Liver (tissue), 3 donors: ENCODE results near the gene OSBPL5.

Experiments
- EGR1 ChIP-seq, 2 donors: IDR thresholded peaks; 2 replicates each; pipeline ENCODE4 v1.6.1; 2016 to 2018; ENCODE audit warnings: antibody characterized with exemption in 2 of 2, low read depth in 2 of 2
- HNF4G ChIP-seq: IDR thresholded peaks from 2 replicates; pipeline ENCODE4 v1.6.1; 2016; ENCODE audit warnings: antibody characterized with exemption
- RAD21 ChIP-seq, 2 donors: IDR thresholded peaks; 2 replicates each; pipeline ENCODE4 v1.6.1; 2016; ENCODE audit warnings: antibody characterized with exemption in 2 of 2, mild to moderate bottlenecking in 2 of 2
- SP1 ChIP-seq: IDR thresholded peaks from 2 replicates; pipeline ENCODE4 v1.6.1; 2018; ENCODE audit warnings: antibody characterized with exemption, mild to moderate bottlenecking
- TF ChIP-seq, protein P1 (sequence below): fragments of 150-350 bp; IDR thresholded peaks from 2 replicates; pipeline ENCODE4 v1.5.1; 2017; ENCODE audit warnings: improper control_type of control experiment, low read depth, low read length; ENCODE audit not compliant: missing input control
- TF ChIP-seq, protein P2 (sequence below): IDR thresholded peaks from 2 replicates; pipeline ENCODE4 v1.6.1; 2016; ENCODE audit warnings: antibody characterized with exemption, mild to moderate bottlenecking
- TF ChIP-seq, protein P3 (sequence below): IDR thresholded peaks from 2 replicates; pipeline ENCODE4 v1.6.1; 2016; ENCODE audit warnings: antibody characterized with exemption
- donor health status: healthy.
- donor health status: healthy.

DNA sequence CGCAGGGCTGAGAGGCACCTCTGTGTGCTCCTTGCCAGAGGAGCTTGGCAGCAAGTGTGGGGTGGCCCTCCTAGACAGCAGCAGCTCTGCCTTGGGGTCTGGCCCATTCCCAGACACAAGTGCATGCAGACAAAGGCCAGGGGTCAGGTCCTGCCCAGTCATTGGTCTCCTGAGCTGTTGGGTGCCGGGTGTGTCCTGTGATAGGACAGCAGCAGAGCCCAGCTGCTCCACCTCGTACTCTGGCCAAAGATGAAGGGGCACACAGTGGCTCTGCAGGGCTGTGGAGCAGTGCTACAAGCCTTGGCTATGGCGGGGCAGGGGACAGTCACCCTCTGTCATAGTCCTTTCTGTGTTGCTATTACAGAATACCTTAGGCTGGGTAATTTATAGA lies 17.3 kb upstream of the OSBPL5 start:
- TF ChIP-seq SP1 (no peak), HNF4G (no peak), RAD21 (IDR thresholded peaks at IDR 0.05) (no peak), EGR1 (IDR thresholded peaks at IDR 0.05; ENCODE audit: low read depth in 2 of 2) (no peak)
- TF ChIP-seq, protein P1, sequence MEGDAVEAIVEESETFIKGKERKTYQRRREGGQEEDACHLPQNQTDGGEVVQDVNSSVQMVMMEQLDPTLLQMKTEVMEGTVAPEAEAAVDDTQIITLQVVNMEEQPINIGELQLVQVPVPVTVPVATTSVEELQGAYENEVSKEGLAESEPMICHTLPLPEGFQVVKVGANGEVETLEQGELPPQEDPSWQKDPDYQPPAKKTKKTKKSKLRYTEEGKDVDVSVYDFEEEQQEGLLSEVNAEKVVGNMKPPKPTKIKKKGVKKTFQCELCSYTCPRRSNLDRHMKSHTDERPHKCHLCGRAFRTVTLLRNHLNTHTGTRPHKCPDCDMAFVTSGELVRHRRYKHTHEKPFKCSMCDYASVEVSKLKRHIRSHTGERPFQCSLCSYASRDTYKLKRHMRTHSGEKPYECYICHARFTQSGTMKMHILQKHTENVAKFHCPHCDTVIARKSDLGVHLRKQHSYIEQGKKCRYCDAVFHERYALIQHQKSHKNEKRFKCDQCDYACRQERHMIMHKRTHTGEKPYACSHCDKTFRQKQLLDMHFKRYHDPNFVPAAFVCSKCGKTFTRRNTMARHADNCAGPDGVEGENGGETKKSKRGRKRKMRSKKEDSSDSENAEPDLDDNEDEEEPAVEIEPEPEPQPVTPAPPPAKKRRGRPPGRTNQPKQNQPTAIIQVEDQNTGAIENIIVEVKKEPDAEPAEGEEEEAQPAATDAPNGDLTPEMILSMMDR, result no peak
- TF ChIP-seq, protein P2, sequence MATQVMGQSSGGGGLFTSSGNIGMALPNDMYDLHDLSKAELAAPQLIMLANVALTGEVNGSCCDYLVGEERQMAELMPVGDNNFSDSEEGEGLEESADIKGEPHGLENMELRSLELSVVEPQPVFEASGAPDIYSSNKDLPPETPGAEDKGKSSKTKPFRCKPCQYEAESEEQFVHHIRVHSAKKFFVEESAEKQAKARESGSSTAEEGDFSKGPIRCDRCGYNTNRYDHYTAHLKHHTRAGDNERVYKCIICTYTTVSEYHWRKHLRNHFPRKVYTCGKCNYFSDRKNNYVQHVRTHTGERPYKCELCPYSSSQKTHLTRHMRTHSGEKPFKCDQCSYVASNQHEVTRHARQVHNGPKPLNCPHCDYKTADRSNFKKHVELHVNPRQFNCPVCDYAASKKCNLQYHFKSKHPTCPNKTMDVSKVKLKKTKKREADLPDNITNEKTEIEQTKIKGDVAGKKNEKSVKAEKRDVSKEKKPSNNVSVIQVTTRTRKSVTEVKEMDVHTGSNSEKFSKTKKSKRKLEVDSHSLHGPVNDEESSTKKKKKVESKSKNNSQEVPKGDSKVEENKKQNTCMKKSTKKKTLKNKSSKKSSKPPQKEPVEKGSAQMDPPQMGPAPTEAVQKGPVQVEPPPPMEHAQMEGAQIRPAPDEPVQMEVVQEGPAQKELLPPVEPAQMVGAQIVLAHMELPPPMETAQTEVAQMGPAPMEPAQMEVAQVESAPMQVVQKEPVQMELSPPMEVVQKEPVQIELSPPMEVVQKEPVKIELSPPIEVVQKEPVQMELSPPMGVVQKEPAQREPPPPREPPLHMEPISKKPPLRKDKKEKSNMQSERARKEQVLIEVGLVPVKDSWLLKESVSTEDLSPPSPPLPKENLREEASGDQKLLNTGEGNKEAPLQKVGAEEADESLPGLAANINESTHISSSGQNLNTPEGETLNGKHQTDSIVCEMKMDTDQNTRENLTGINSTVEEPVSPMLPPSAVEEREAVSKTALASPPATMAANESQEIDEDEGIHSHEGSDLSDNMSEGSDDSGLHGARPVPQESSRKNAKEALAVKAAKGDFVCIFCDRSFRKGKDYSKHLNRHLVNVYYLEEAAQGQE, result no peak
- TF ChIP-seq, protein P3, sequence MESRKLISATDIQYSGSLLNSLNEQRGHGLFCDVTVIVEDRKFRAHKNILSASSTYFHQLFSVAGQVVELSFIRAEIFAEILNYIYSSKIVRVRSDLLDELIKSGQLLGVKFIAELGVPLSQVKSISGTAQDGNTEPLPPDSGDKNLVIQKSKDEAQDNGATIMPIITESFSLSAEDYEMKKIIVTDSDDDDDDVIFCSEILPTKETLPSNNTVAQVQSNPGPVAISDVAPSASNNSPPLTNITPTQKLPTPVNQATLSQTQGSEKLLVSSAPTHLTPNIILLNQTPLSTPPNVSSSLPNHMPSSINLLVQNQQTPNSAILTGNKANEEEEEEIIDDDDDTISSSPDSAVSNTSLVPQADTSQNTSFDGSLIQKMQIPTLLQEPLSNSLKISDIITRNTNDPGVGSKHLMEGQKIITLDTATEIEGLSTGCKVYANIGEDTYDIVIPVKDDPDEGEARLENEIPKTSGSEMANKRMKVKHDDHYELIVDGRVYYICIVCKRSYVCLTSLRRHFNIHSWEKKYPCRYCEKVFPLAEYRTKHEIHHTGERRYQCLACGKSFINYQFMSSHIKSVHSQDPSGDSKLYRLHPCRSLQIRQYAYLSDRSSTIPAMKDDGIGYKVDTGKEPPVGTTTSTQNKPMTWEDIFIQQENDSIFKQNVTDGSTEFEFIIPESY, result no peak
